ENCODE results near the gene LOXL4. TPM values are rescaled to one million over a fixed set of nuclear protein-coding genes. Genes with fewer than 3 reads are reported as not detected.
"Not testable (repeated sequence)": the region's sequence is repeated elsewhere in the genome, so short reads cannot be mapped to it uniquely, and the experiment has no call there.

The LOXL4 gene
- total RNA-seq, 1 experiment from 2014 or later = 0.27 TPM

- DNase-seq (ENCODE audit: low spot score) = no peak
Observed at GRCh38 chr10:98244586-98244985, 23.4 kb downstream of the LOXL4 start.

- no peak for DNase-seq (ENCODE audit: low spot score)
Observed at GRCh38 chr10:98244141-98244540, 23.9 kb downstream of the LOXL4 start.

GRCh38 chr10:98242823-98243222, 25.2 kb downstream of the LOXL4 start:
- no peak for DNase-seq (ENCODE audit: low spot score)

- DNase-seq (ENCODE audit: low spot score) = no peak
Observed at GRCh38 chr10:98240524-98240923, 27.5 kb downstream of the LOXL4 start.

GRCh38 chr10:98238391-98238790, 29.6 kb downstream of the LOXL4 start:
- no peak for DNase-seq (ENCODE audit: low spot score)

- DNase-seq (ENCODE audit: low spot score) = no peak
Observed at GRCh38 chr10:98236862-98237261, 31.1 kb downstream of the LOXL4 start.

GRCh38 chr10:98235846-98236245, 32.1 kb downstream of the LOXL4 start:
- DNase-seq (ENCODE audit: low spot score) = no peak

- no peak for DNase-seq (ENCODE audit: low spot score)
Observed at GRCh38 chr10:98231417-98231816, 36.6 kb downstream of the LOXL4 start.

GRCh38 chr10:98228266-98228665, 39.7 kb downstream of the LOXL4 start:
- DNase-seq (ENCODE audit: low spot score) = not testable (repeated sequence)

- not testable (repeated sequence) for DNase-seq (ENCODE audit: low spot score)
Observed at GRCh38 chr10:98227713-98228112, 40.3 kb downstream of the LOXL4 start.

- DNase-seq (ENCODE audit: low spot score) = no peak
Observed at GRCh38 chr10:98226508-98227144, 41.4 kb downstream of the LOXL4 start.

- DNase-seq (ENCODE audit: low spot score) = no peak
Observed at GRCh38 chr10:98224996-98225395, 43.0 kb downstream of the LOXL4 start.

- no peak for DNase-seq (ENCODE audit: low spot score)
Observed at GRCh38 chr10:98224509-98224908, 43.5 kb downstream of the LOXL4 start.

- DNase-seq (ENCODE audit: low spot score) = no peak
Observed at GRCh38 chr10:98223874-98224273, 44.1 kb downstream of the LOXL4 start.

GRCh38 chr10:98217801-98218200, 50.2 kb downstream of the LOXL4 start:
- no peak for DNase-seq (ENCODE audit: low spot score)

- DNase-seq (ENCODE audit: low spot score) = no peak
Observed at GRCh38 chr10:98215373-98215772, 52.6 kb downstream of the LOXL4 start.

GRCh38 chr10:98213740-98214139, 54.3 kb downstream of the LOXL4 start:
- DNase-seq (ENCODE audit: low spot score) = no peak

GRCh38 chr10:98212196-98212595, 55.8 kb downstream of the LOXL4 start:
- no peak for DNase-seq (ENCODE audit: low spot score)

GRCh38 chr10:98209441-98209840, 58.6 kb downstream of the LOXL4 start:
- no peak for DNase-seq (ENCODE audit: low spot score)

GRCh38 chr10:98208925-98209324, 59.1 kb downstream of the LOXL4 start:
- no peak for DNase-seq (ENCODE audit: low spot score)

GRCh38 chr10:98205351-98205750, 62.6 kb downstream of the LOXL4 start:
- DNase-seq (ENCODE audit: low spot score) = no peak

GRCh38 chr10:98202378-98202777, 65.6 kb downstream of the LOXL4 start:
- DNase-seq (ENCODE audit: low spot score) = no peak

- no peak for DNase-seq (ENCODE audit: low spot score)
Observed at GRCh38 chr10:98201760-98202159, 66.2 kb downstream of the LOXL4 start.
